IPS-NIHi11 (cell line): Measurements from ENCODE around the gene LSS.
"Not testable (repeated sequence)": the region's sequence is repeated elsewhere in the genome, so short reads cannot be mapped to it uniquely, and the experiment has no call there.

Experiments
- DNase-seq: peaks from one replicate; pipeline ENCODE4 v3.0.0; 2012; ENCODE audit warnings: mixed read lengths, low spot score

The LSS gene

GRCh38 chr21:46187261-46187660, 41.3 kb downstream of the LSS start:
- no peak for DNase-seq

- DNase-seq: no peak
Measured at GRCh38 chr21:46185716-46186115, 42.9 kb downstream of the LSS start.

GRCh38 chr21:46184625-46185555, 43.7 kb downstream of the LSS start:
- DNase-seq: peak; percentile 84

GRCh38 chr21:46183910-46184624, 44.5 kb downstream of the LSS start, which contains the start of gene SPATC1L:
Gene SPATC1L, minus strand, starts transcription at chr21:46184459. Its CDS starts 1,643 bp downstream, at chr21:46182816.
- DNase-seq: peak; percentile 78

- DNase-seq: not testable (repeated sequence)
Measured at GRCh38 chr21:46183337-46183909, 45.2 kb downstream of the LSS start.

GRCh38 chr21:46182548-46183336, 45.8 kb downstream of the LSS start:
- no peak for DNase-seq

GRCh38 chr21:46181953-46182547, 46.5 kb downstream of the LSS start:
- DNase-seq: no peak

GRCh38 chr21:46181436-46181835, 47.1 kb downstream of the LSS start:
- DNase-seq: no peak

GRCh38 chr21:46180778-46181391, 47.7 kb downstream of the LSS start:
- DNase-seq: no peak

- DNase-seq: no peak
Measured at GRCh38 chr21:46180079-46180722, 48.4 kb downstream of the LSS start.

- no peak for DNase-seq
Measured at GRCh38 chr21:46179708-46180078, 48.9 kb downstream of the LSS start.

- DNase-seq: no peak
Measured at GRCh38 chr21:46178961-46179360, 49.6 kb downstream of the LSS start.

GRCh38 chr21:46176443-46177129, 52.0 kb downstream of the LSS start:
- DNase-seq: not testable (repeated sequence)

GRCh38 chr21:46173573-46173972, 55.0 kb downstream of the LSS start:
- DNase-seq: no peak

- DNase-seq: peak; percentile 1
Measured at GRCh38 chr21:46172863-46173528, 55.6 kb downstream of the LSS start.

- DNase-seq: peak; percentile 2
Measured at GRCh38 chr21:46171996-46172862, 56.3 kb downstream of the LSS start.

GRCh38 chr21:46171585-46171984, 57.0 kb downstream of the LSS start:
- no peak for DNase-seq
